ENCODE results near the gene ZSWIM4. TPM values are rescaled to one million over a fixed set of nuclear protein-coding genes. Genes with fewer than 3 reads are reported as not detected.
A peak's percentile ranks its signal among the peaks of the same experiment; 100 is the strongest.
"Not testable (repeated sequence)": the region's sequence is repeated elsewhere in the genome, so short reads cannot be mapped to it uniquely, and the experiment has no call there.

The ZSWIM4 gene
- 3.9 TPM for total RNA-seq
- long read RNA-seq, partial matches to known transcripts: 4 of 4 reads
- long read RNA-seq, other reads (novel, unspliced or antisense): 0 of 4 reads

GRCh38 chr19:13794757-13795589 is at the start of gene ZSWIM4:
Gene ZSWIM4 (plus strand): TSS chr19:13795443. CDS start chr19:13795649, 206 bp downstream.
- DNase-seq (ENCODE audit: low spot score): peak; percentile 100
- intact Hi-C loops (cut with DNase I): loop anchor here (2.0 kb wide), 2 partner anchors 20 to 44 kb away; partner anchors contain the start of gene C19orf53

GRCh38 chr19:13747098-13747453 is 48.2 kb upstream of the ZSWIM4 start:
- intact Hi-C loops (cut with DNase I): no loop called here
- no peak for DNase-seq (ENCODE audit: low spot score)

GRCh38 chr19:13748169-13748828 is 46.9 kb upstream of the ZSWIM4 start:
- DNase-seq (ENCODE audit: low spot score): no peak
- intact Hi-C loops (cut with DNase I): no loop called here

- intact Hi-C loops (cut with DNase I): no loop called here
- no peak for DNase-seq (ENCODE audit: low spot score)
Measured at GRCh38 chr19:13751436-13751835, 43.8 kb upstream of the ZSWIM4 start.

- DNase-seq (ENCODE audit: low spot score); intact Hi-C loops (cut with DNase I): not testable (repeated sequence)
Measured at GRCh38 chr19:13753622-13754021, 41.6 kb upstream of the ZSWIM4 start.

- intact Hi-C loops (cut with DNase I): no loop called here
- no peak for DNase-seq (ENCODE audit: low spot score)
Measured at GRCh38 chr19:13756210-13756609, 39.0 kb upstream of the ZSWIM4 start.

GRCh38 chr19:13757805-13758772 is 37.2 kb upstream of the ZSWIM4 start:
- DNase-seq (ENCODE audit: low spot score): no peak
- intact Hi-C loops (cut with DNase I): no loop called here

GRCh38 chr19:13758795-13759194 is 36.4 kb upstream of the ZSWIM4 start:
- intact Hi-C loops (cut with DNase I): no loop called here
- DNase-seq (ENCODE audit: low spot score): no peak

- DNase-seq (ENCODE audit: low spot score): no peak
- intact Hi-C loops (cut with DNase I): no loop called here
Measured at GRCh38 chr19:13761423-13761822, 33.8 kb upstream of the ZSWIM4 start.

GRCh38 chr19:13762635-13763235 is 32.5 kb upstream of the ZSWIM4 start:
- intact Hi-C loops (cut with DNase I): no loop called here
- no peak for DNase-seq (ENCODE audit: low spot score)

- DNase-seq (ENCODE audit: low spot score): no peak
- intact Hi-C loops (cut with DNase I): no loop called here
Measured at GRCh38 chr19:13763265-13763664, 32.0 kb upstream of the ZSWIM4 start.

- DNase-seq (ENCODE audit: low spot score): peak; percentile 89
- intact Hi-C loops (cut with DNase I): no loop called here
Measured at GRCh38 chr19:13764101-13764807, 31.0 kb upstream of the ZSWIM4 start, which contains the start of gene MRI1. Gene MRI1 (plus strand): TSS chr19:13764522. CDS start chr19:13764589, 67 bp downstream.

- no peak for DNase-seq (ENCODE audit: low spot score)
- intact Hi-C loops (cut with DNase I): no loop called here
Measured at GRCh38 chr19:13764821-13765394, 30.3 kb upstream of the ZSWIM4 start.

GRCh38 chr19:13765395-13766094 is 29.7 kb upstream of the ZSWIM4 start:
- intact Hi-C loops (cut with DNase I): no loop called here
- no peak for DNase-seq (ENCODE audit: low spot score)

GRCh38 chr19:13766095-13766481 is 29.2 kb upstream of the ZSWIM4 start:
- intact Hi-C loops (cut with DNase I): no loop called here
- DNase-seq (ENCODE audit: low spot score): no peak

GRCh38 chr19:13768510-13768909 is 26.7 kb upstream of the ZSWIM4 start:
- intact Hi-C loops (cut with DNase I): no loop called here
- DNase-seq (ENCODE audit: low spot score): no peak

- intact Hi-C loops (cut with DNase I): loop anchor here (5.0 kb wide), 1 partner anchor 38 kb away; no protein-coding TSS in a partner anchor
- DNase-seq (ENCODE audit: low spot score): no peak
Measured at GRCh38 chr19:13770013-13770635, 25.1 kb upstream of the ZSWIM4 start.
